NCI-H226 (cell line): ENCODE data around the gene TMEFF2.

Experiments
- DNase-seq: peaks from one replicate; pipeline ENCODE4 v3.0.0-alpha.2; 2015

TMEFF2 gene

GRCh38 chr2:191957996-191958860 lies 236.5 kb downstream of the TMEFF2 start:
- no peak for DNase-seq

- DNase-seq = no peak
Measured at GRCh38 chr2:191954451-191954850, 240.3 kb downstream of the TMEFF2 start.

GRCh38 chr2:191952515-191953270 lies 242.0 kb downstream of the TMEFF2 start:
- no peak for DNase-seq

GRCh38 chr2:191951832-191952231 lies 242.9 kb downstream of the TMEFF2 start:
- no peak for DNase-seq

- DNase-seq = no peak
Measured at GRCh38 chr2:191951376-191951775, 243.4 kb downstream of the TMEFF2 start.

- no peak for DNase-seq
Measured at GRCh38 chr2:191950132-191950874, 244.4 kb downstream of the TMEFF2 start.

GRCh38 chr2:191947235-191947634 lies 247.5 kb downstream of the TMEFF2 start:
- DNase-seq = no peak

- no peak for DNase-seq
Measured at GRCh38 chr2:191946471-191947182, 248.1 kb downstream of the TMEFF2 start.

- DNase-seq = no peak
Measured at GRCh38 chr2:191945623-191946022, 249.1 kb downstream of the TMEFF2 start.

GRCh38 chr2:191942739-191943103 lies 252.0 kb downstream of the TMEFF2 start:
- DNase-seq = no peak

- no peak for DNase-seq
Measured at GRCh38 chr2:191942090-191942738, 252.5 kb downstream of the TMEFF2 start.

- no peak for DNase-seq
Measured at GRCh38 chr2:191941376-191941929, 253.3 kb downstream of the TMEFF2 start.

GRCh38 chr2:191938779-191939178 lies 256.0 kb downstream of the TMEFF2 start:
- no peak for DNase-seq

GRCh38 chr2:191936882-191937405 lies 257.8 kb downstream of the TMEFF2 start:
- DNase-seq = no peak

GRCh38 chr2:191935247-191935646 lies 259.5 kb downstream of the TMEFF2 start:
- DNase-seq = peak; percentile 36

GRCh38 chr2:191933307-191934105 lies 261.2 kb downstream of the TMEFF2 start:
- no peak for DNase-seq

- DNase-seq = no peak
Measured at GRCh38 chr2:191932286-191932685, 262.4 kb downstream of the TMEFF2 start.

GRCh38 chr2:191931329-191931728 lies 263.4 kb downstream of the TMEFF2 start:
- no peak for DNase-seq

- DNase-seq = no peak
Measured at GRCh38 chr2:191930205-191930604, 264.5 kb downstream of the TMEFF2 start.

GRCh38 chr2:191929288-191929687 lies 265.4 kb downstream of the TMEFF2 start:
- DNase-seq = no peak

- no peak for DNase-seq
Measured at GRCh38 chr2:191927991-191928390, 266.7 kb downstream of the TMEFF2 start.
